Astrocyte of the spinal cord (primary cell): Measurements from ENCODE around the gene ERP27.

Source experiments
- DNase-seq: peaks from one replicate; pipeline ENCODE4 v3.0.0; 2011; ENCODE audit warnings: low read depth, low spot score
- H3K4me3 ChIP-seq: 2 replicates; pipeline ENCODE4 v1.5.1; 2011; ENCODE audit warnings: low read depth, mild to moderate bottlenecking, low read length, moderate library complexity
- CTCF ChIP-seq: IDR thresholded peaks from 2 replicates; pipeline ENCODE4 v1.5.1; 2012; ENCODE audit warnings: low read depth, mild to moderate bottlenecking, low read length, inconsistent platforms
- in situ Hi-C: cut with HindIII; loops from 2 replicates; pipeline ENCODE4 v1.10.0; 2017; ENCODE audit warnings: low sequenced_read_pairs

The ERP27 gene

GRCh38 chr12:14927267-14927666 is 11.1 kb downstream of the ERP27 start:
- in situ Hi-C loops: no loop called here
- TF ChIP-seq CTCF: no peak
- DNase-seq: no peak

DNA sequence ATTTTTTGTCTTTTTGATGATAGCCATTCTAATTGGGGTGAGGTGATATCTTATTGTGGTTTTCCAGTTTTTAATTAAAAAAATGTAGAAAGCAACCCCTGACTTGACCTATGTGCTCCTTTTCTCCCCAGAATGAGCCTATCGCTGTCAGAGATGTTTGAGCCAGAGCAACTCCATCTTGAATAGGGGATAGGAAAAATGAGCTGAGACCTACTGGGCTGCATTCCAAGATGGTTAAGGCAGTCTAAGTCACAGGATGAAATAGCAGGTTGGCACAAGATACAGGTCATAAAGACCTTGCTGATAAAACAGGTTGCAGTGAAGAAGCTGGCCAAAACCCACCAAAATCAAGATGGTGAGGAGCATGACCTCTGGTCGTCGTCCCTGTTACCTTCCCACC is 13.8 kb downstream of the ERP27 start:
- no peak overlapping the region for H3K4me3 ChIP-seq
- DNase-seq: no peak
- TF ChIP-seq CTCF: no peak
- in situ Hi-C loops: no loop called here

More at GRCh38 chr12:14927267-14927666, 11.1 kb downstream of the ERP27 start:
- H3K4me3 ChIP-seq: no peak overlapping the region

GRCh38 chr12:14923944-14924343 is 14.4 kb downstream of the ERP27 start:
- TF ChIP-seq CTCF: no peak
- in situ Hi-C loops: no loop called here
- H3K4me3 ChIP-seq: no peak overlapping the region
- DNase-seq: no peak

GRCh38 chr12:14921218-14921617 is 17.1 kb downstream of the ERP27 start:
- in situ Hi-C loops: no loop called here
- TF ChIP-seq CTCF: no peak
- H3K4me3 ChIP-seq: no peak overlapping the region
- no peak for DNase-seq

DNA sequence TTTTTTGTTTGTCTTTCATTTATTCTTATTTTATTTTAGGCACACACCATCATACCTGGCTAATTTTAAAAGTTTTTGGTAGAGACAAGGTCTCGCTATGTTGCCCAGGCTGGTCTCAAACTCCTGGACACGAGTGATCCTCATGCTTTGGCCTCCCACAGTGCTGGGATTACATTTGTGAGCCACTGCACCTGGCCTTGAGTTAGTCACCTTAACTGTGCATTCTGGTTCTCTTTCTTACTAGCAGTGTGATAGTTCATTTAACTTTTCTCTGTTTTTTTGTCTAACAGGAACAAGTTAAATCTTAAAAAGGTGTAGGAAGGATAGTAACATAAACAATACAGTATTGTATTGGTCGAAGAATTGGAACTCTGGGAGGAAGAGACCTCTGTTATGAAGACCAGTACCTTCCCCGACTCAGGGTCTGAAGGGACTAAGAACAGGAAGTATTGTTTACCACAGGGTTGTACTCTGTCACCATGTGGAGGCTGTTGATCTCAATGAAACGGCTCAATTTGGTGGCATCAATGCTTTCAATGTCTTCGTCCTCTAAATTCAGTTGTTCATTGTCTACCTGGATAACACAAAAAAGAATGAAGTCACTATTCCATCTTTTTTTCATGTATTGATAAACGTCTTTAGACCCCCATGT is 17.7 kb downstream of the ERP27 start:
- in situ Hi-C loops: no loop called here
- H3K4me3 ChIP-seq: no peak overlapping the region
- TF ChIP-seq CTCF: no peak
- no peak for DNase-seq

DNA sequence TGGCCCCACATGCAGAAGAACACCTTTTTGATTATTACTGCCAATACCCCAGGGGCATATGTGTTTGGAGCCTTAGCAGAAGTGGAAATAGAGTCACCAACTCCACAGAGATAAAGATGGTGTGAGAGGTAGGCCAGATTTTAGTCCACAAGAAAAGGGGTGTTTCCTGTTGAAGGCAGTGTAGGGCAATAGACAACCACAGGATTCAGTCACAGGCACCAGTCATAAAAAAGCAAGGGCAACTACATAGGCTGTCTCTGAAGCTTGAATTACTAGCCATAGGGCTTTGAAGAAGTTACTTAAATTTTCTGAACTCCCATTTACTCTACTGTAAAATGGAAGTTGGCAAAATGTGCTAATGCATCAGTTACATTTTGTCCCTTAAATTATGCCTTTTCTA is 18.9 kb downstream of the ERP27 start:
- H3K4me3 ChIP-seq: no peak overlapping the region
- in situ Hi-C loops: no loop called here

More for the DNA sequence above, 18.9 kb downstream of the ERP27 start:
- TF ChIP-seq CTCF: no peak
- no peak for DNase-seq
